ENCODE results near the gene AR.

AR gene

GRCh38 chrX:67731061-67731460, 187.2 kb downstream of the AR start:
- TF ChIP-seq, protein P1, sequence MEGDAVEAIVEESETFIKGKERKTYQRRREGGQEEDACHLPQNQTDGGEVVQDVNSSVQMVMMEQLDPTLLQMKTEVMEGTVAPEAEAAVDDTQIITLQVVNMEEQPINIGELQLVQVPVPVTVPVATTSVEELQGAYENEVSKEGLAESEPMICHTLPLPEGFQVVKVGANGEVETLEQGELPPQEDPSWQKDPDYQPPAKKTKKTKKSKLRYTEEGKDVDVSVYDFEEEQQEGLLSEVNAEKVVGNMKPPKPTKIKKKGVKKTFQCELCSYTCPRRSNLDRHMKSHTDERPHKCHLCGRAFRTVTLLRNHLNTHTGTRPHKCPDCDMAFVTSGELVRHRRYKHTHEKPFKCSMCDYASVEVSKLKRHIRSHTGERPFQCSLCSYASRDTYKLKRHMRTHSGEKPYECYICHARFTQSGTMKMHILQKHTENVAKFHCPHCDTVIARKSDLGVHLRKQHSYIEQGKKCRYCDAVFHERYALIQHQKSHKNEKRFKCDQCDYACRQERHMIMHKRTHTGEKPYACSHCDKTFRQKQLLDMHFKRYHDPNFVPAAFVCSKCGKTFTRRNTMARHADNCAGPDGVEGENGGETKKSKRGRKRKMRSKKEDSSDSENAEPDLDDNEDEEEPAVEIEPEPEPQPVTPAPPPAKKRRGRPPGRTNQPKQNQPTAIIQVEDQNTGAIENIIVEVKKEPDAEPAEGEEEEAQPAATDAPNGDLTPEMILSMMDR (IDR thresholded peaks at IDR 0.05; ENCODE audit: control insufficient read depth, extremely low read depth, insufficient read depth): no peak
- no peak for DNase-seq (ENCODE audit: low read depth)
- no peak overlapping the region for H3K4me3 ChIP-seq (ENCODE audit: low read depth, low read length)

DNA sequence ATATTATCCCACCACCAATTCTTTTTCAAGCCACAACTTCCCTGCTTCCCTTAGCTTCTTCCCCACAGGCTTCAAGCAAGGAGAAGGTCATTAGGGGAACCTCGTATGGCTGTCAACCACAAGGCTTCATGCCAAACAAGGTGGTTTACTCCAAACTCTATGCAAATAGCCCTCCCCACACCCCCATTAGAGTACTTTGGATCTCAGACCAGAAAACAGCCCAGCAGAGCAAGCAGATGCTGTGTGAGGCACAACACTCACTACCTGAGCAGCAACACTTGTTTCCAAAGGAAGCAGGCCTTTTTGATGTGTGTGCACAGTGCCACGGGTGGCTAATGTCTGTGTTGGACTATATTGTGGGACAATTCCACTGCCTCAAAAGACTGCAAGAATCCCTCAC, 189.0 kb downstream of the AR start:
- H3K4me3 ChIP-seq (ENCODE audit: low read depth, low read length): no peak overlapping the region
- no peak for DNase-seq (ENCODE audit: low read depth)
- TF ChIP-seq, protein P1 (IDR thresholded peaks at IDR 0.05; ENCODE audit: control insufficient read depth, extremely low read depth, insufficient read depth): no peak

- H3K4me3 ChIP-seq (ENCODE audit: low read depth, low read length): no peak overlapping the region
- TF ChIP-seq, protein P1 (IDR thresholded peaks at IDR 0.05; ENCODE audit: control insufficient read depth, extremely low read depth, insufficient read depth): no peak
- DNase-seq (ENCODE audit: low read depth): no peak
Measured at GRCh38 chrX:67734111-67734753, 190.4 kb downstream of the AR start.

GRCh38 chrX:67749536-67749935, 205.7 kb downstream of the AR start:
- H3K4me3 ChIP-seq (ENCODE audit: low read depth, low read length): no peak overlapping the region
- TF ChIP-seq, protein P1 (IDR thresholded peaks at IDR 0.05; ENCODE audit: control insufficient read depth, extremely low read depth, insufficient read depth): no peak
- no peak for DNase-seq (ENCODE audit: low read depth)

- DNase-seq (ENCODE audit: low read depth): no peak
- no peak overlapping the region for H3K4me3 ChIP-seq (ENCODE audit: low read depth, low read length)
- TF ChIP-seq, protein P1 (IDR thresholded peaks at IDR 0.05; ENCODE audit: control insufficient read depth, extremely low read depth, insufficient read depth): no peak
Measured at GRCh38 chrX:67750694-67751093, 206.9 kb downstream of the AR start.

DNA sequence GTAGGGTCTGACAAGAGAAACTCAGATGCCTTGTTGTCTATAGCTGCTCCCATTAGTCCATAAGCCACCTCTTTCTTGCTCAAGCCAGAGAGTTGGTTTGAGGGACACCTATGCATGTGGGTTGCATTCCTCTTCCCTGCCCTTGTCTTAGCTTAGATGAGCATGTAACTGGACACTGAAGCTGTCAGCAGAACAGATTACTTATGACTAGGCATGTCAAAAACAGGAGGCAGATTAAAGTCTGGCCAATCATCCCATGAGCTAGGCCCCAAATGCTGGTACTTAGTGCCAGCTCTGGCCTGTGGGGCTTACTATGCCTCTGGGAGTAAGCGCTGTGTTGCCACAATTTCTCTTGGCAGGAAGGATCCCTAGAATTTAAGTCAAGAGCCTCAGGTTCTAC, 215.2 kb downstream of the AR start:
- no peak overlapping the region for H3K4me3 ChIP-seq (ENCODE audit: low read depth, low read length)
- TF ChIP-seq, protein P1 (IDR thresholded peaks at IDR 0.05; ENCODE audit: control insufficient read depth, extremely low read depth, insufficient read depth): no peak
- no peak for DNase-seq (ENCODE audit: low read depth)

DNA sequence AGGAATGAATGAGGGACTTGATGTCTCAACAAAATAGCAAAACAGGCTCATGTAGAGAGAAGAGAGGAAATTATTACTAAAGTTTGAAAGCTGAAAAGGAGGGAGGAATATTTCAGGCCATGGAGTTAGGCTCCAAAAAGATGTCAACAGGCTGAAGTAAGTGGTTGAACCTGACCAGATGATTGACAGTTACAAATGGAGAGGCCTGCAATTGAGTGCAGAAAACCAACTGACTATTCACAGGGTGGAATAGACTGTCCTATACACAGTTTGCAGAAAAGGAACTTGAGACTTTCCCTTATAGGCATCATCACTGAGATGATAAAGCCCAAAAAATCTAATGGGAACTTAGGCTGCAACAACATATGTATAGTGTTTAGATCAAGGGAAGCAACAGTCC, 233.3 kb downstream of the AR start:
- DNase-seq (ENCODE audit: low read depth): no peak
- no peak overlapping the region for H3K4me3 ChIP-seq (ENCODE audit: low read depth, low read length)
- TF ChIP-seq, protein P1 (IDR thresholded peaks at IDR 0.05; ENCODE audit: control insufficient read depth, extremely low read depth, insufficient read depth): no peak

Measured in LNCaP clone FGC (cell line).